Stimulated activated CD8-positive, alpha-beta memory T cell treated with anti-CD3 and anti-CD28 coated beads, Interleukin-4, amount 100 ng/mL, for 24 hours (primary cell): Measurements from ENCODE around the gene CENPP.

Experiments
- DNase-seq: peaks from one replicate; pipeline ENCODE4 v3.0.0-alpha.2; 2020; ENCODE audit warnings: low read depth

Gene CENPP

GRCh38 chr9:92640398-92641091 lies 314.8 kb downstream of the CENPP start:
- no peak for DNase-seq

DNA sequence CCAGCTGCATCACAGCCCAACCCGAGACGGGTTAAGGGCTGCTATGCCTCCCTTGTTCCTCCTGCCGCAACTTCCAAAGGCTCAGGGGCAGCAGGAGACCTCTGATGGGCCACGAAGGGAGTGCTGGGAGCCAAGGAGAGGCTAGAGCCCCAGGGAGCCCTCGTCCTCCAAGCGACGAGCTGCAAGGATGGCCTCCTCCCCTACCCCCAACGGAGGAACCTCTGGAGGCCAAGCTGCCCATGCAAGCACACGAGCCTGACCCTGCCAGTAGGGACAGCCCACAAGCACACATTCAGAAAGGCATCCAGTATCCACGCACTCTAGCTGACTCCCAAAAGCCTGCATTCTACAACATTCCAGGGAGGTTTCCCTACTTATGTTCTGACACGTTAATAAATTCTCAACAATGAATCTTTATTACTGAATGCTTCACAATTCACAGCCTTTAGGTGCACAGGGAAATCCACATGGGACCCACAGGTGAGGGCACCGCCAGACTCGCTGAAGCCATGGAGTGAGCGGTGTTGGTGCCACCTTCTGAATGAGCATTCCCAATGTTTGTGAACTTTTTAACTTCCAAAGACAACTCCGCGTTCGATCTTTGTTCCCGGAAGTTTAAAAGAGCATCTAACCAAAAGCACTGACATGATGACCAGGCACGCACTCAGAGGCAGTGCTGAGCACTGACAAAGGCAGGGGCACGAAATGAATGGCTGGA lies 315.5 kb downstream of the CENPP start:
- no peak for DNase-seq

GRCh38 chr9:92642041-92642451 lies 316.3 kb downstream of the CENPP start:
- no peak for DNase-seq

DNA sequence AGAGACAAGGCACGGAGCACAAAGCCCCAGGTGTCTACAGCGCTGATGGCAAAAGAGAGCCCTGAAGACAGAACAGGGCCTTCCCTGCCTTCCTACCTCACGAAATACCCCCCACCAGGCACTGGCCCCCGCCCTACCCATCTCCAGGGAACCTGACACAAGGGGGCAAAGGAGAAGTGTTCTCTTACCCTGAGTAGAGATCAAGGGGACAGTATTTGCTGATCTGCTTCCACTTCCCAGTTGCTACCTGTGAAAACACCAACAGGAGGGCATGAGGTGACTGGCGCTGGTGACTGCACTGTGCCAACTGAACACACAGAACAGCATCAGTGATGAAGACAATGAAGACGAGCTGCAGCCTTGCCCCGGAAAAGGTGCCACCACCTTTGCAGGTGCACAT lies 316.8 kb downstream of the CENPP start:
- no peak for DNase-seq

DNA sequence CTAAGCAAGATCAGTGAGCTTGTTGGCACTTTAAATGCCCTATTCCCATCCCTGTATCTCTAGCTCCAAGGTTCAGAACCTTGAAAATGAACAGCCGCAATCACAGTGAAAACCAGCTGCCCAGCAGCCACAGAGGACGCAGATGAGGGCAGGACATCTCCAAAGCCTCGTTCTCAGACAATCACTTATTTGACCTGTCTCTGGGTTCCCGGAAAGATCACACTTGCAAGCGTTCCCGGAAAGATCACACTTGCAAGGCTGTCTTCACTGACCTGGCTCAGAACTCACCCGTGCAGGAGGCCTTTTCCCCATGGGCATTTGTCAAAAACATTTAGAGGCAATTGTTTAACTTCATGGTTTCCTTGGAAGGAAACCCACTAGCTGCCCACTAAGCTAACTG lies 318.5 kb downstream of the CENPP start:
- DNase-seq, result no peak

- no peak for DNase-seq
Observed at GRCh38 chr9:92645041-92645440, 319.3 kb downstream of the CENPP start.

- no peak for DNase-seq
Observed at GRCh38 chr9:92647671-92648473, 322.1 kb downstream of the CENPP start.

GRCh38 chr9:92648474-92648971 lies 322.8 kb downstream of the CENPP start:
- DNase-seq, result no peak

GRCh38 chr9:92649007-92649406 lies 323.3 kb downstream of the CENPP start:
- DNase-seq, result no peak

DNA sequence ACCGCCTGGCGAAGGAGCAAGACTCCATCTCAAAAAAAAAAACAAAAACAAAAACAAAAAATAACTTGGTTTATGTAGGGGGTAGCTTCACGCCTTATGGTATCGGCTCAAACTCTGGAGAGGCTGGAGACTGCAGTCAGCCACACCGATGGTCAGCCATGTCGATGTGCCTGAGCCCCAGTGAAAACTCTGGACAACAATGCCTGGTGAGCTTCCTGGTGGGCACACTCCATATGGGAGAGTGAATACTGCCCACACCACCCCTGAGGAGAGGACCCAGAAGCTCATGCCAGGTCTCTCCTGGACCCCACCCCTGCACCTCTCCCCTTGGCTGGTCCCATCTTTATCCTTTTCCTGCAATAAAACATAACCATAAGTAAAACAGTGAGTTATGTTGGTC lies 324.5 kb downstream of the CENPP start:
- DNase-seq, result no peak

DNA sequence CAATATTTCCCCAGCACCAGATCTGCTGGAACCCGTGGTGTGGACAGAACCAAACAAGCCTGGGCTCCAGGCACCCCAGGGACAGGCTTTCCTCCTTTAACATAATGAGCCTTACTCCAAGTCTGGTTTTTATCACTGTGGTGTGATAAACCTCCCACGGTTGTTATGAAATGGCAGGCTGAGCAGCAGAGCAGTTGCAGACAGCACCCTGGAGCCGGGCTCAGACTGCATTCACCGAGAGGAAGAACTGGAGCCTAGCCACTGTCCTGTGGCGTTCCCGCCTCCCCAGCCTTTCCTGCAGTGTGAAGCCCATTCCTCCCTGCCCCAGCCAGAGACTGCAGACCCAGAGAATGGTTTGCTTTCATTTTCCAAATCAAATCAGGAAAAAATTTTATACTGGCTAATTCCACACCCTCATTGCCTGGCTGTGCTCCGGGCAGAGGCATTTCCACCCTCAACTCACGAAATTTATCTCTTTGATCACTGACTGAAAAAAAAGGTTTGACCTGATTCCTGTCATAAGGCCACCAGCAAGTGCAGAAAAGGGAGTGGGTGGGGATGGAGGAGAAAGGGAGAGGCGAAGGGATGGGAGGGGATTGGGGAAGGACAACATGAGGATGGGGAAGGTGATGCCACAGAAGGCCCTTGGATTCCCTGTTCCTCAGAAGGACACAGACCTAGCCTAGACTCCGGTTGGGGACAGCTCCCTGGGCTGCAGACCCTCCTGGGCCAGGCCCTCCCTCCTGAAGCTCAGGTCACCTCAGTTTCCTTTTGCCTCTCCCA lies 325.3 kb downstream of the CENPP start:
- no peak for DNase-seq

DNA sequence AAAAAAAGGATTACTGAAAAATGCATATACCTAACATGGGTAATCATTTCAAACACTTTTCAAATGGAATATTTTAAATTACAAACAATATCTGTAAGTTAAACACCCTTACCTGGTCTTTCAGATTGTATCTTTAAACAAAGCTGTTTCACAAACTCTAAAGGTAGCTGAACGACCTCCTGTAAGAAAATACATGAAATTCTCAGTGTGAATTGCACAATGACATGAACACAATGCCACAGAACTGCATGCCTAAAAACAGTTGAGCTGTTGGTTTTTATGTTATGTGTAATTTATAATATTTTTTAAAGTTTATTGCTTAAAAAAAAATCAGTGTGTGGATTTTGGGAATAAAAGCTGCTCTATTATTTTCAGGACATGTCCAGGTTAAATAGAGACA lies 326.7 kb downstream of the CENPP start:
- DNase-seq, result no peak

- no peak for DNase-seq
Observed at GRCh38 chr9:92654481-92655301, 328.9 kb downstream of the CENPP start.

GRCh38 chr9:92655366-92655765 lies 329.6 kb downstream of the CENPP start:
- DNase-seq, result no peak

DNA sequence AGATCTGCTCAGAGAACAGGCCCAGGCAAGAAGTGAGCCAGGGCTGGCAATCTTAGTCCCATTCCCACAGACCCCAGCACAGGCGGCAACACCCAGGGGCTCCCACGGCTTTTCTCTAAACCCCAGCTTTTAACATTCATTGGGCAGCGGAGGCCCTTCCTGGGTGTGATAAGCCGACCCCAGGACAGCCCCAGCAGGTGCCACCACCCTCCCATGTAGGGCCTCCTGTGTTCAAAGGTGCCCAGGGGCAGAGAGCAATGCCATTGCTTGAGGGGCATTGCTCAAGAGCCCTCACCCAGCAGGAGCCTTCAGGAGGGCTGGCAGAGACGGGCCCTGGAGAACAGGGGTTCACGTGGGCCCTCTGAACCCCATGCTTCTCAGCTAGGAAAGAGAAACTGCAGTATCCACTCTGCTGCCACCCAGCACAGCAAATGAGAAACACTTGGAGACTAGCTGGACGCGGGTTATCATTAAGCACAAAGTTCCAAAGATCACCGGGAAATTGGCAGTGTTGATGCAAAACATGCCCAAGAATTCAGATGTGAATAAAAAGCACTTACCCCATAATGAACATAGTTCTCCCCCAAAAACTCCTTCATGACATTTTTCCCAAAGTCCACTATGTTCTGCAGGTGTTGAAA lies 330.3 kb downstream of the CENPP start:
- DNase-seq, result no peak

DNA sequence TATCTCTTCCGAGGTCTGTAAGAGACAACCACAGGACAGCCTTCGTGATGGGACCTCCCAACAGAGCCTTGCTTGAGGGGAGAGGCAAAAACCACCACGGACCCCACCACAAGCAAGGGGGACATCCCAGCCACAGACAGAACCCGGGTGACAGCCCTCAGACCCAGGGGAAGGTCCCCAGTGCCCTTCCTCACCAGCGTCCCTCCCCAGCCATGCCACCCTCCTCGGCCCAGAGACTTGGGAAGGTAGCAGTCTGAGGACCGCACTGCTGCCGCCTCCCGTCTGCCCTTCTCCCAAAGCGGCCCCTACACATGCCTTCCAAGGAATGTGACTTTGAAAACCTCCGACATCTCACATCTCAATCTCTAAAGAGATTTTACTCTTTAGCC lies 330.8 kb downstream of the CENPP start:
- DNase-seq, result no peak

DNA sequence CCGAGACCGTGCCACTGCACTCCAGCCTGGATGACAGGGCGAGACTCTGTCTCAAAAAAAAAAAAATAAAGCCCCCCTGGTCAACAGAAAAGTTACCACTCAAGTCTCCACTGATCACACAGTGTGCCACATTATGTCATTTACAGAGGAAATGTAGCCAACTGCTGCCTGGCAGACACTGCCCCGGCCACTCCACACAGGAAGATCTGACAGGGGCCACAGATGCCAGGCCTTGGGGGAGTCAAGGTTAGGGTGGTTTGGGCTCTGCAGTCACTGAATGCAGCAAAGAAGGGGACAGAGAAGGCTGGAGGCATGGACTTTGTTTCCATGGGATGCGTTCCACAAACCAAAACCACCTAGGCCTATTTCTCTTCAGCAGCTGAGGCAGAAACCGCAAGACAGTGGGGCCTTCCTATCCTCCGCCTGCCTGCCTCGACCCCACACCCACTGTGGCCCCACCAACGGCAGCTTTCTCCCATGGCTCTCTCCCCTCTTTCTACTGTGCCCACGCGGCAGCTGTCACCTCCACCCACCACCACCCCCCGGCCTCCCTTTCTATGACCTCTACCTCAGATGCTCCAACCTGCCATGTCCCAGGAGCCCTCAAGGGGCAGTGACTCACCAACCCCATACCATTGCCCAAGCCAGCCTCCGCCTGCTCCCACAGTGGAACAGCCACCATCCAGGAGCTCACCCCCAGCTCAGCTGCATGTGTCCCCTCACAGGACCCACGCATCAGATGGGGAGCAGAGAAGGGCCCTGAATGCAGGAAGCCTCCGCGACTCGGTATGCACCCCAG lies 331.7 kb downstream of the CENPP start:
- DNase-seq, result no peak

DNA sequence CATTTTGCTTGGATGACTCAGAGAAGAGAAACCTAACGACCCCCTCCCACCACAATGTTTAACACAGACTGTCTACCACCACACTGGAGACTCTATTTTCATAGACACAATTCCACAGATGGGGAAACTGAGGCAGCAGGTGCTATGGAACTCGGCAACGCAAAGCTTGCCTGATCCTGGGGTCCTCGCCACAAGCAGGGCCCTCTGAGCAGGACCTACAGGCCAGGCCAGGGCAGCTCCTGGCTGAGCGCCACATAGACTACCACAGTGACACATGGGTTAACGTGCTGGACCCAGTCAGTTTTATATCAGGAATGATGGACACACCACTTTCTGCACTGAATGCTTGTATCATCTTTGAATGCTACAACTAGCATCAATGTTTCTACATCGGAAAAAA lies 332.4 kb downstream of the CENPP start:
- DNase-seq, result no peak

DNA sequence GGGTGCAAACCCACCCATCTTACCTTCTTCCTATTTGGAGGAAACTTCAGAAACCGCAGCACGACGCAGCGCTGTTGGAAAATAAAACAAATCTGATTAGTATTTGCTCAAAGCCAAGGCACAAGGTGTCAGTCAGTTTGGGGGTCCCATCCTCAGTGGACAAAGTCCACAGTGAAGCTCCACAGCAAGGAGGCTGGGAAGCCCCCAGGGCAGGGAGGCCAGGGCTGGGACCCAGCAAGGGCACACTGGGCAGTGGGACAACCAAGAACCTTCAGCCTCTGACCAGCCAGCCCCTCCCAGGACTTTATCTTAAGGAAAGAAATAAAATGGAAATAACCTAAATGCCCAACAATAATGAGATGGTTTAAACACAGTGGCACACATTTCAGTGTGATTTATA lies 332.9 kb downstream of the CENPP start:
- DNase-seq, result no peak

DNA sequence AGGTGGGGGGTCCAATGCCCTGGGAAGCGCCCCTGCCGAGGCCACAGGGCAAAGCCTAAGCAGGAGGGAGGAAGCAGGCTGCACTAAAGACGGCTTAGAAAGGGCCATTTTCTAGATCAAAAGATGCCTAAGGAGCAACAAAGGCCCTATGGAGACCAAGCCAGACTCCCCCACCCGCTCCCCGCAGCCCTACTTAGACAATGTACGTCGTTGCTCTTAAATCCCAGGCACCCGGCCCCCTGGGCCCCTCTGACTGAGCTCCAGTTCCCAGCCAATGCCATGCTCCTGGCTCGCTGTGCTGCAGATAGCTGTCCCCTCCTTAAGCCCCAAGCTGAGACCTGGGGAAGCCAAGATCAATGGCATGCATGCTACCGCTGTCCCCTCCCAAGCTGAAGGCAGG lies 333.8 kb downstream of the CENPP start:
- DNase-seq, result no peak
